ENCODE data around the gene NELFE.
"Not testable (repeated sequence)": the region's sequence is repeated elsewhere in the genome, so short reads cannot be mapped to it uniquely, and the experiment has no call there.

The NELFE gene

DNA sequence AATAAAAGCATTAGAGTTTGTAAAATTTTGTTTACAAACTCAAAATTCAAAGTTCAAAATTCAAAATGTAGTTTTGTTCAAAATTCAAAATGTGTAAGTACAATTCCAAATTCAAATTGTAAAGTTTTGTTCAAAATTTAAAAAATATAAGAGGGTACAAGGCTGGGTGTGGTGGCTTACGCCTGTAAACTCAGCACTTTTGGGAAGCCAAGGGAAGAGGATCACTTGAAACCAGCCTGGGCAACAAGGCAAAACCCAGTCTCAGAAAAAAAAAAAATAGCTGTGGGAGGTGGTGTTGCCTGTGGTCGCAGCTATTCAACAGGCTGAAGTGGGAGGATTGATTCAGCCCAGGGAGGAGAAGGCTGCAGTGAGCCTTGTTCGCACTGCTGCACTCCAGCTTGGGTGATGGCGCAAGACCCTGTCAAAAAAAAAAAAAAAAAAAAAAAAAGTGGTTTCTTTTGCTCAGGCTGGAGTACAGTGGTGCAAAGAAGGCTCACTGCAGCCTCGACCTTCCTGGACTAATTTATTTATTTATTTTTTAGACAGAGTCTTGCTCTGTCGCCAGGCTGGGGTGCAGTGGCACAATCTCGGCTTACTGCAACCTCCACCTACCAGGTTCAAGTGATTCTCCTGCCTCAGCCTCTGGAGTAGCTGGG, 51.5 kb downstream of the NELFE start:
- H3K27ac ChIP-seq = no peak overlapping the region
- no peak for TF ChIP-seq ZFX (IDR thresholded peaks at IDR 0.05)
- TF ChIP-seq, protein P1, sequence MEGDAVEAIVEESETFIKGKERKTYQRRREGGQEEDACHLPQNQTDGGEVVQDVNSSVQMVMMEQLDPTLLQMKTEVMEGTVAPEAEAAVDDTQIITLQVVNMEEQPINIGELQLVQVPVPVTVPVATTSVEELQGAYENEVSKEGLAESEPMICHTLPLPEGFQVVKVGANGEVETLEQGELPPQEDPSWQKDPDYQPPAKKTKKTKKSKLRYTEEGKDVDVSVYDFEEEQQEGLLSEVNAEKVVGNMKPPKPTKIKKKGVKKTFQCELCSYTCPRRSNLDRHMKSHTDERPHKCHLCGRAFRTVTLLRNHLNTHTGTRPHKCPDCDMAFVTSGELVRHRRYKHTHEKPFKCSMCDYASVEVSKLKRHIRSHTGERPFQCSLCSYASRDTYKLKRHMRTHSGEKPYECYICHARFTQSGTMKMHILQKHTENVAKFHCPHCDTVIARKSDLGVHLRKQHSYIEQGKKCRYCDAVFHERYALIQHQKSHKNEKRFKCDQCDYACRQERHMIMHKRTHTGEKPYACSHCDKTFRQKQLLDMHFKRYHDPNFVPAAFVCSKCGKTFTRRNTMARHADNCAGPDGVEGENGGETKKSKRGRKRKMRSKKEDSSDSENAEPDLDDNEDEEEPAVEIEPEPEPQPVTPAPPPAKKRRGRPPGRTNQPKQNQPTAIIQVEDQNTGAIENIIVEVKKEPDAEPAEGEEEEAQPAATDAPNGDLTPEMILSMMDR (conservative IDR thresholded peaks at IDR 0.05) = no peak

DNA sequence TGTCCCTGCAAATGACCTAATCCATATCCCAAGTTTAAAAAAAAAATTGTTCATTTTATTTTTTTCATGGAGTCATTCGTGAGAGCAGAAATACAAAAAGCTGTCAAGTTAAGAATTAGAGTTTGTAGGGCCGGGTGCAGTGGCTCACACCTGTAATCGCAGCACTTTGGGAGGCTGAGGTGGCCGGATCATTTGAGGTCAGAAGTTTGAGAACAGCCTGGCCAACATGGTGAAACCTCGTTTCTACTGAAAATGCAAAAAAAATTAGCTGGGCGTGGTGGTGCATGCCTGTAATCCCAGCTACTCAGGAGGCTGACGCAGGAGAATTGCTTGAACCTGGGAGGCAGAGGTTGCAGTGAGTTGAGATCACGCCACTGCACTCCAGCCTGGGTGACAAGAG, 52.0 kb downstream of the NELFE start:
- H3K27ac ChIP-seq = not testable (repeated sequence)

DNA sequence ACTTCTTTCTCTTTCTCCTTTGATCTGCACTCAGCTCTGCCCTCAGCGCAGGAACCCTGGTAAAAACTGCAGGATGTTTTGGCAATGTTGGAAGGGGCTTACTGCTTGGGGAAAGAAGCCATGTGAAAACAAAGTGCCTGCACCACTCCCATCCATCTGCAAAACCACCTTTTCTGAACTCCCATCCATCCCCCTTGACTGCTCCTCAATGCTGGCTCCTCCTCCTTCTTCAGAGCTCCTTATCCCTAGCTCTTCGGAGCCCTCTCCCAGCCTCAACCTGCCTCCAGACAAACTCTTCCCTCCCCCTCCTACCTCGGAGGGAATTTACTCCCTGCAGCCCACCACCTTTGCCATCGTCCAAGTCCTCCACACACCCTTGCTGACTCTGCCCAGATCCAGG, 52.6 kb downstream of the NELFE start:
- no peak for TF ChIP-seq ZFX (IDR thresholded peaks at IDR 0.05)
- TF ChIP-seq, protein P1 (conservative IDR thresholded peaks at IDR 0.05) = no peak
- no peak overlapping the region for H3K27ac ChIP-seq

DNA sequence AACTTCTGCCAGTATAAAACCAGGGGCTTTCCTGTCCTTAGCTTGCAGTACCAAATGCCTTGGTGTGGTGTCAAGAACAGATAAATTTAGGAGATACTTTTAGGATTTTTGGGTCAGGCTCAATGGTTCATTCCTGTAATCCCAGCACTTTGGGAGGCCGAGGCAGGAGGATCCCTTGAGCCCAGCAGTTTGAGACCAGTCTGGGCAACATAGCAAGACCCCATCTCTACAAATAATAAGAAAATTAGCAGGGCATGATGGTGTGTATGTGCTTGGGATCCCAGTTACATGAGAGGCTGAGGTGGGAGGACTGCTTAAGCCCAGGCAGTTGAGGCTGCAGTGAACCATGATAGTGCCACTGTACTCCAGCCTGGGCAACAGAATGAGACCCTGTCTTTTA, 53.7 kb downstream of the NELFE start:
- H3K27ac ChIP-seq = no peak overlapping the region
- TF ChIP-seq, protein P1 (conservative IDR thresholded peaks at IDR 0.05) = no peak
- no peak for TF ChIP-seq ZFX (IDR thresholded peaks at IDR 0.05)

DNA sequence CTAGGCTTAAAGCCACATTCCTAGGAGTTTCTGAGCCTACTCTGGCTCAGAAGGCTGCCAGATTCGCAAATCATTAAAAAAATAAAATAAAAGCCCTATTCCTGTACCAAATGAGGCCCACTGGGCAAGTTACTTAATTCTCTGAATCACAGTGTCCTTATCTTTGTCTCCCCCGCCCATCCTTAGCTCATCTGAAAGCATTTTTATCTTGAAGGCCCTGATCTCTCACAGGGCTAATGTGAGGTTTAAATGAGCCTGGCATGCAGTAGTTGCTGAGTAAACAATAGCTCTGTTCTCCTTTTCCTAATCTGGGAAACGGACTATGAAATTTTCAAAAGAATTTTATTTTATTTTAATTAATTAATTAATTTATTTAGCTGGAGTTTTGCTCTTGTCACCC, 54.8 kb downstream of the NELFE start:
- H3K27ac ChIP-seq = no peak overlapping the region
- no peak for TF ChIP-seq ZFX (IDR thresholded peaks at IDR 0.05)
- TF ChIP-seq, protein P1 (conservative IDR thresholded peaks at IDR 0.05) = no peak

Measured in C4-2B (cell line).